HG03060 (cell line): ENCODE measurements around the gene KICS2.

Source experiments
- ATAC-seq: cut with Tn5 transposase; IDR thresholded peaks from one replicate; pipeline ENCODE4 v1.9.1; 2021; ENCODE audit warnings: low read depth, moderate number of reproducible peaks; ENCODE audit not compliant: unreplicated experiment

KICS2 gene

DNA sequence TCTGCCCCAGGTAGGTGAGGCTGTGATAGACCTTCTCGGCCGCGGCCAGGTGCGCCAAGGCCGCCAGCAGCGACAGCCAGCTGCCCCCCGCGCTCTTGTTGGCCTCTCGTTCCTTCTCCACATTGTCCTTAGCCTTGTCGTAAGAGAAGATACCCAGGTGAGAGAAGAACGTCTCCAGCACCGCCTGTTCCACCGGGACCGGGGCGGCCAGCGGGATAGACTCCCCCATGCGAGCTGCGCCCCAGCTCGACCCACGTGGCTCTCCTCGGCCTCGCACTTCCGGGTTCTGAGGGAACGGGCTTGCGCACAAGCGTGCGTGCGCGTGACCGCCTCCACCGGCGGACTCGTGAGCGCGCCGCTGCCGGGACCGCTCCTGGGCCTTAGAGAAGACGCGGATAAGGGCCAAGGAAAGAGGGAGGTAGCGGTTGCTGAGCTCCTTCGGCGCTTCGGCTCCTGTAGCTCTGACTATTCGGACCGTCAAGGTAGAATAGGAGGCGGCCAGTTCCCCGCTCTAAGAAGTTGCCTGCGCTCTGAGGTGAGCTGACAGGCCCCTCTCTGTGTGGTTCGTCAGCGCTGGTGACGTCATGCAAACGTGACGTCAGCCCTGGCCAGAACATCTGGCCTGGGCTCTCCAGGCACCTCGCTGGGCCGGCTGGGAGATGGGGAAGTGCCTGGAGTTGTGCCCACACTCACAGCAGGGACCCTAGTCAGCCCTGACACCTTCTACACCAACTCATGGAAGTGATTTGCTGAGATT is at the start of gene KICS2:
Gene KICS2 (minus strand): TSS at position 288 of the 757 bp plus-strand sequence. CDS start 59 bp downstream, at position 229.
- peak; percentile 86 for ATAC-seq

GRCh38 chr12:64270411-64270810 is 48.3 kb upstream of the KICS2 start:
- no peak for ATAC-seq

DNA sequence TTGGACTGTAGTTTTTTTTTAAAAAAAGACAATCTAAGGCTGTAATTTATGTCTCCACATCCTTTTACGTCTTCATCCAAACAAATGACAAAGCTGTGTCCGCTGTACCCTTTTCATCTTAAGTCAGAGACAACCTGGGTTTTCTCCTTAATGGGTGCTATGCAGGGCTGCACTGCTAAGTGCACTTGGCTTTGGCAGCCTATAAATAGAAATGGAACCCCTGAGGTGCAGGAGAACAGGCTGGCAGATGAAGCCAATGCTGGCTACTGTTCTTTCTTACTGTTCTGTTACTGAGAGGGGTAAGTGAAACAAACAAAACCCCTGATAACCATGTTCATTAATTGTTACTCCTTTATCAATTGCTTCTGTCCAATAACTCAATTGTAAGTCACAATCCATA is 47.1 kb upstream of the KICS2 start:
- ATAC-seq: no peak

- no peak for ATAC-seq
Observed at GRCh38 chr12:64268409-64268808, 46.3 kb upstream of the KICS2 start.

- no peak for ATAC-seq
Observed at GRCh38 chr12:64265839-64266238, 43.7 kb upstream of the KICS2 start.

DNA sequence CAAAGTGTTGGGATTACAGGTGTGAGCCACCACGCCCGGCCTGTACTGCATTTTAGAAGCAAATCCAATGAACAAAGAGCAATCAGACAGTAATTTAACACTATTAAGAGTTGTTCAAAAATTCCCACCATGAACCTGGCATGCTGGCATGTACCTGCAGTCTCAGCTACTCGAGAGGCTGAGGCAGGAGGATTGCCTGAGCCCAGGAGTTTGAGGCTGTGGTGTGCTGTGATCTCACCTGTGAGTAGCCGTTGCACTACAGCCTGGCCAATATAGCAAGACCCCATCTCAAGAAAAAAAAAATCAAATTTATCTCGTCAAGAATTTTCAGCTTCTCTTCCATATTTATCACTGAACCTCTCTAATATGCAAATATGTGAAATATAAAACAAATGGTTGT is 39.7 kb upstream of the KICS2 start:
- ATAC-seq: no peak

- ATAC-seq: no peak
Observed at GRCh38 chr12:64258576-64258975, 36.5 kb upstream of the KICS2 start.

DNA sequence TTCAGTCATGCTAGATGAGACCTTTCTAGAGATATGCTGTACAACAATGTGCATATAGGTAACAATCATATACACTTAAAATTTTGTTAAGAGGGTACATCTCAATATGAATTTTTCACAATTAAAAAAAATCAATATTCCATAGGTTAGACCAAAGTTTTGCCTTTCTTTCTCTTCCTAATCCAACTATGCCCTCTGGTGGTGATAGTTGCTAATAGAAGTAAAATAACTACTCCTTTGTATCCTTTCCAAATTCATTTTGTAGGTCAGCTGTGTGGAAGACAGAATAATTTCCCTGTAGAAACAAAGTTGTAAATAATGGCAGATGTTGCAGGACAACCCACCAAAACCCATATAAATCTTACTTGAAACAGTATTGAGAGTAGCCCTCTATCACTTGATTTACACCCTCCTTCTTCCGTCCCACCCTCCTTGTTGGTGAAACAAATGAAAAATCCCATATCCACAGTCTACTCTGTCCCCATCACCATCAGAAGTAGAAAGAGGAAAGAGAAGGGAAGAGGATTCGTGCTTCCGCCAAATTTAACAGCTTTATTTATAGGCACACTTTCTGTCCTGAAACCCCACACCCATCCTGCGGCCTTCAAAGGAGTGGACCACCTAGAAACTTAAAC is 34.2 kb upstream of the KICS2 start:
- no peak for ATAC-seq

DNA sequence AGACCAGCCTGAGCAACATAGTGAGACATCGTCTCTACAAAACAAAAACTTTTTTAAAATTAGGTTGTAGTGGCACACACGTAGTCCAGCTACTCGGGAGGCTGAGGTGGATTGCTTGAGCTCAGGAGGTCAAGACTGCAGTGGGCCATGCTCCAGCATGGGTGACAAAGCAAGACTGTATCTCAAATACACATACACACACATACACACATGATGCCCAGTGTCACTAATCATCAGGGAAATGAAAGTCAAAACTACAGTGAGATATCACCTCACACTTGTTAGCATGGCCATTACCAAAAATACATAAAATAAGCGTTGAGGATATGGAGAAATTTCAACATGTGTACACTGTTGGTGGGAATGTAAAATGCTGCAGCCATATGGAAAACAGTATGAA is 33.2 kb upstream of the KICS2 start:
- ATAC-seq: no peak

DNA sequence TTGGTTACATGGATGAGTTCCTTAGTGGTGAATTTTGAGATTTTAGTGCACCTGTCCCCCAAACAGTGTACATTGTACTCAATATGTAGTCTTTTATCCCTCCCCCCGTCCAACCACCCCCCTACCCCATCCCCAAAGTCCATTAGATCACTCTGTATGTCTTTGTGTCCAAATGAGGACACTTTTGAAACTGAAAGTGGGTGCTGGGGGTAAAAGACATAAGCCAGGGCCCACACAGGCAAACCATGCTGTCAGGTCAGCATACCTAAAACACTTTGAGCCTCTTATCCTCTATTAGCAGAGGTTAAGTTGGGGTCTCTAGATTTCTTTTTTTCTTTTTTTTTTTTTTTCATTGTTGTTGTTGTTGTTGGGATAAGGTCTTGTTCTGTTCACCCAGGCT is 31.3 kb upstream of the KICS2 start:
- ATAC-seq: no peak

DNA sequence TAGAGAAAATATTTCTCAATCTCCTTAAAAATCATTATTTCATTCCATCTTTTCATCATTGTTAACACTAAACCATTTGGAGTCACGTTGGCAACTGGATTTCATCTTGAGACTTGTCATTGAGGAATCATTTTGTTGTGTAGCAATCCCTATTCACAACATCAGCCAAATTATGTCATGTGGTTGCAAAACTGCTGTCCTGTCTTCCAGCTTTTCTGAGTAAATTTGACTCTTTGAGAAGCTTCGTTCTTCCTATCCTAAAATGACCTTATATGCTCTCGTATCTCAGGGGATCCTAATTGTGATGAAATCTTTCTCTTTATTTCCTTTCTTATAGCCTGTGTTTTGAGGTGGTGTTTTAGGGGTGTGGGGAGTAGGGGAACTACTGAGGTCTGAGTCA is 30.6 kb upstream of the KICS2 start:
- ATAC-seq: no peak

DNA sequence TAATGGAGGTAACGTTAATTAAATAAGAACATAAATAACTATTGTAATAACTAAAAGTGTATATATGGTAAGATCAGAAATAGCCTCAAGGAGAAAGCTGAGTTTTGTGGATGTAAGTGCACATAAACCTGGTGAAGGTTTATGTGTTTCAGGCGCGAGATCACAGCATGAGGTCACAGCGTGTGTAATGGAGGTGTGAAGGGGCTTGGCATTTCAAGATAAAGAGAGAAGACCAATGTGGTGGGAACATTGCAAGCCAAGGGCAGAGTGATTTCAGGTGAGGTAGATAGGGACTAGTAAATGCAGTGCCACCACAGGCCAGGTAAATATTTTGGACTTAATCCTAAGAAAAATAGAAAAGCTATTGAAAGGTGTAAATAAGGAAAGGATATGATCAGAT is 21.7 kb upstream of the KICS2 start:
- no peak for ATAC-seq

DNA sequence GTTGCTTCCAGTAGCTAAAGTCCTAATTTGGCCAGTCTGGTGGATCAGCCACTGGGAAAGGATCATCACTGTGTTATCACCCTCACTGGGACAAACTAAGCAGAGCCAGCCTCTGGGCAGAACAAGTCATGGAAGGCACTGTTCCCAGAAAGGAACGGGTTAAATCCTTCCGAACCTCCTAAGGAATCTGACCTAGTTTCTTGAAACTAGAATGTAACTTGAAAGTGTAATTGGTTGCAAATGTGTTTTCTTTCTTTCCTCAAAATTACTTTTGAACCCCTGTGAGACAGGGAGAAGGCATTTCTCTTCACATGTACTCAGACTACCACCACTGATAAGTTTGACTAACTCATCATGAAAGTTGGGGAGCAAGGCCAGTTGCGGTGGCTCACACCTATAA is 18.7 kb upstream of the KICS2 start:
- ATAC-seq: no peak

DNA sequence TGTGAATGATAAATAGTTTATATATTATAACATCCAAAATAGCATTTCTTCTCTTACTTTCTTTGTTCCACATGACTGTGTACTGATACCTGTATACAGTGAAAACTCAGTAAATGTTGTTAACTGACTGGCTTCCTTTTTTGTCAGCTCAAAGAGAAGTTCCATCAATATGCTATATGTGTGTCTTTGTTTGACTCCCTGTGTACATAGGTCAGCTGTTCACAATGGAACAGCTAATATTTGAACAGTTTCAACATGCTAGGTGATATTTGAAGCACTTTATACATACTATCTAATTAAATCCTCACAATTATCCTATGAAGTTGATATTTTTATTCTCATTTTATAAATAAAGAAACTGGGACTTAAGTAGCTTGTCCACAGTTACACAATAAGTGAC is 15.3 kb upstream of the KICS2 start:
- no peak for ATAC-seq

- no peak for ATAC-seq
Observed at GRCh38 chr12:64236549-64236948, 14.5 kb upstream of the KICS2 start.

DNA sequence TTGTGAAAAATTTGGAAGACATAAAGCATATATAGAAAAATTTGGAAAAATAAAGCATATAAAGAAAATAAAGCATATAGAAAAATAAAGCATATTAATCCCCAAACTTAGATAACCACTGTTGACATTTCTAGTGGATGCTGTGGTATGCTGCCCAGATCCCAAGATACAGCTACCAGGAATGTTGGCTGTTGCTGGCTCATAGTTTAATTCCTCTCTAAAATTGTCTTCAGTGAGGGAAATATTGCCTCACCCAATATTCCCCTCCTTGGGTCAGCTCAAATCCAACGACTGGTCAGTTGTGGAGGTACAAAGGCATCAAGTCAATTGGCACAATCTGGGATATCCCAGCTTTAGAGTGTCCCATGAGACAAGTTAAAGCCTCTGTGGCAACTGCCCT is 10.1 kb upstream of the KICS2 start:
- ATAC-seq: no peak

GRCh38 chr12:64229796-64230195 is 7.7 kb upstream of the KICS2 start:
- no peak for ATAC-seq

DNA sequence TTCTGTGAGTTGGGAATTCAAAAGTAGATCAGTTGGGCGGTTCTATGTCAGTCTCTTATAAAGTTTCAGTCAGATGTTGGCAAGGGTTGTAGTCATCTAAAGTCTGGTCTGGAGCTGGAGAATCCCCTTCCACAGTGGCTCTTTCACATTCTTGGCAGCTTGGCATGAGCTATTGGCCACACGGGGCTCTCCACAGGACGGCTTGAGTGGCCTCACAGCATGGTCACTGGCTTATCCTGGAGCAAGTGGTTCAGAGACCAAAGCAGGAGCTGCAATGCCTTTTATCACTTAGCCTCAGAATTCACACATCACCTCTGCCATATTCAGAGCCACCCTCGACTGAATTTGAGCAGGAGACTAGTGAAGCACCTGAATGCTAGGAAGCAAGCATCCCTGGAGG is 7.1 kb upstream of the KICS2 start:
- ATAC-seq: no peak

GRCh38 chr12:64225626-64226025 is 3.5 kb upstream of the KICS2 start:
- no peak for ATAC-seq

DNA sequence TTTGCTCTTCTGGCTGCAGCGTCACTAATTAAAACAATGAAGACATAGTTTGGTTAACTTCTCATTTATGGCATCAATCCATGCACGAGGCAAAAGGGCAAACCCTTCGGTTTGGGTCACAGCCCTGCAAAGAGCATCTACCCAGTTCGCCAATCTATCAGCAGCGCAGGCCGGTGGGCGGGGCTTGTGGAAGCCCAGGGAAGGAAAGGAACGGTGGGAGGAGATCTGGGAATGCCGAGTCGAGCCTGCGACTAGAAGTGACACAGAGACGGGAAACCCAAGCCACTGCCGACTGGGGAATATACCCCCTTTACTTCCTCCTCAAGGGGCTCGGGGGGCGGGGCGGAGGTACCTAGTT is 466 bp downstream of the KICS2 start:
- peak; percentile 18 for ATAC-seq

DNA sequence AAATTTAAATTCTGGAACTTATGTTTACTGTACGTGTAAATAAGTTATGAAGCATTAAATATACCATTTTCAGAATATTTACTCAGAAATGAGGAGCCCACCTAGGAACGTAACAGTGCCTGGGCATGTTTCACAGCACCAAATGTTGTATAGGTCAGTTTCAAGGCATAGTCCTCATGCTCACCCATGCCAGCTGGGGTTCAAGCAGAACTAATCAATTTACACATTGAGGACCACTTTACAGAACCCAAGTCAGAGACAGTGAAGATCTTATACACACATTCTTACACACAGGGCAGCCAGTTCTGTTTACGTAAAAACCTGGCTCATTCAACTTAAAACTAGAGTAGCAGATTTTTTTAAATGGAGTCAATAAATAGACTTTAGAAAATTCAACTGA is 2.0 kb downstream of the KICS2 start:
- no peak for ATAC-seq

DNA sequence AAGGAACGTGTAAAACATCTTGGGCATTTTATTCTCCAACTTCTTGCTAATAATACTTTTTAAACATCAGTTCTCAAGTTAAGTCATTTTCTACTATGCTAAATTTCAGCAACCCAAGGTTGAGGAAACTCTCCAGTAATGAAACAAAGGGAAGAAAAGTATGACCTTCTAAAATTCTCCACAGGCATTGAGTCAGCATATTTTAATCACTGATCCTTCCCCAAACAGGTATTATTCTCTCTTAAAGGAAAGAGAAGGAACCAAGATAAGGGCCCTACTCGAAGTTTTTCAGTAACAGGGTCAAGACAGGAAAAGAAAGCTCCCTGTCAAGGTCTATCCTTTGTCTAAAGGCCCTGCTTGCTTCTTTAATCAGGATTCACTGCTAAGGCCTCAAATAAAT is 3.0 kb downstream of the KICS2 start:
- no peak for ATAC-seq
